ENCODE data around the gene DPT. TPM values are rescaled to one million over a fixed set of nuclear protein-coding genes. Genes with fewer than 3 reads are reported as not detected.

Gene DPT
- total RNA-seq, 6 donors from 2014 or later: 11.5 to 22.4 (median 12.3) TPM; not detected in 1

DNA sequence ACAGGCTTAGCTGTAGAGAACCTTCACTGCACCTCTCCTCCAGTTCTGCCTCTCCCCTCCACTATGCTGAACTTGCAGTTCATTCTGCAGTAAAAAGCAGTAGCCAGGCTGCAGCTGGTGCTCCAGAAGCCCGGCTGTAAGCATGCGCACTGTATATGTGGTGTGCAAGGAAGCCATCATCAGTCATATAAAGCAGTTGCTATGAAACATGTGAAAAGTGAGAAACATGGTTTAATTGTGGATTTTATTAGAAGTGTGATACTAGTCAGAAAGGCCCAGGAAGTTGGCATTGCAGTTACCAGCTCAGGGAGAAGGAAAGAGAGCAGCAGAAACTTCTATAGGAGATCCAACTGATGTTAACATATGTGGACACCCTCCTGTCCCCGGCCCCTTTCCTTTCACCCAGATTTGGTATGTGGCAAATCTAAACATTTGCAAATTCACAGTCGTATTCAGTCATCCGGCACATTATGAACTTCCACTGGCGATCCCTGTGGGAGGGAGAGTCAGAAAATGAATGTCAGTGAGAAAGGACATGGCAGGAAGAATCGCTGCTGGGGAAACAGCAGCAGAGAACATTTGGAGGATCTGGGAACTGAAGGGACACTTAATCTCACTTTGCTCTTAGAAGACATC lies 32.8 kb downstream of the DPT start:
- no peaks in the 10 kb centered on the region for H3K27me3 ChIP-seq
- no peak overlapping the region for H3K27ac ChIP-seq
- H3K4me3 ChIP-seq: no peak overlapping the region
- WGBS, 2 donors: 69 to 70% methylated on average over 7 of the region's 7 CpGs
- TF ChIP-seq EP300 (IDR thresholded peaks at IDR 0.05): no peak
- TF ChIP-seq POLR2AphosphoS5 (IDR thresholded peaks at IDR 0.05): no peak
- no peak for TF ChIP-seq POLR2A (IDR thresholded peaks at IDR 0.05)
- TF ChIP-seq, protein P1, sequence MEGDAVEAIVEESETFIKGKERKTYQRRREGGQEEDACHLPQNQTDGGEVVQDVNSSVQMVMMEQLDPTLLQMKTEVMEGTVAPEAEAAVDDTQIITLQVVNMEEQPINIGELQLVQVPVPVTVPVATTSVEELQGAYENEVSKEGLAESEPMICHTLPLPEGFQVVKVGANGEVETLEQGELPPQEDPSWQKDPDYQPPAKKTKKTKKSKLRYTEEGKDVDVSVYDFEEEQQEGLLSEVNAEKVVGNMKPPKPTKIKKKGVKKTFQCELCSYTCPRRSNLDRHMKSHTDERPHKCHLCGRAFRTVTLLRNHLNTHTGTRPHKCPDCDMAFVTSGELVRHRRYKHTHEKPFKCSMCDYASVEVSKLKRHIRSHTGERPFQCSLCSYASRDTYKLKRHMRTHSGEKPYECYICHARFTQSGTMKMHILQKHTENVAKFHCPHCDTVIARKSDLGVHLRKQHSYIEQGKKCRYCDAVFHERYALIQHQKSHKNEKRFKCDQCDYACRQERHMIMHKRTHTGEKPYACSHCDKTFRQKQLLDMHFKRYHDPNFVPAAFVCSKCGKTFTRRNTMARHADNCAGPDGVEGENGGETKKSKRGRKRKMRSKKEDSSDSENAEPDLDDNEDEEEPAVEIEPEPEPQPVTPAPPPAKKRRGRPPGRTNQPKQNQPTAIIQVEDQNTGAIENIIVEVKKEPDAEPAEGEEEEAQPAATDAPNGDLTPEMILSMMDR (IDR thresholded peaks at IDR 0.05): no peak
- H3K9me3 ChIP-seq: no peaks in the 10 kb centered on the region
- DNase-seq: no peak
- H3K4me1 ChIP-seq: no peaks in the 10 kb centered on the region
- no peaks in the 10 kb centered on the region for H3K36me3 ChIP-seq
- no peak for ATAC-seq (ENCODE audit: low FRiP score in 2 of 2)

DNA sequence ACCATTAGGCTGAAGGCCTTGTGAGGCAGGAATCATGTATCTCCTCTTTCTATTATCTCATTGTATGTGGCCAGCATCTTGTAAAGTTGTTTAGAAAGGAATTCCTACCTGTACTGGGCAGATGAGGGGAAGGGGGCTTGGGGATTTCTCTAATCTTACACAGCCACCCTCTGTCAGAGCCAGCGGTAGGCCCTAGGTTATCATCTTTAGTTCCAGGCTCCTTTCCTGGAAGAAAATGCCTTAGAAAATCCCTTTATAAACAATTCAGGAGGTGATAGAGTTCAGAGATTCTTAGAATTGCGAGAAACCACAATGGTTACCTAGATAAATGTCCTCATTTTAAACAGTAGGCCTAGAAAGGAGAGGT lies 35.2 kb downstream of the DPT start:
- H3K27me3 ChIP-seq: no peaks in the 10 kb centered on the region
- TF ChIP-seq EP300 (IDR thresholded peaks at IDR 0.05) (no peak), POLR2A (IDR thresholded peaks at IDR 0.05) (no peak), POLR2AphosphoS5 (IDR thresholded peaks at IDR 0.05) (no peak)
- TF ChIP-seq, protein P1 (IDR thresholded peaks at IDR 0.05): no peak
- H3K4me1 ChIP-seq: no peaks in the 10 kb centered on the region
- no peak for DNase-seq
- H3K4me3 ChIP-seq: no peak overlapping the region
- 91 to 93% methylated on average over 2 of the region's 2 CpGs for WGBS, 2 donors
- no peaks in the 10 kb centered on the region for H3K36me3 ChIP-seq
- no peaks in the 10 kb centered on the region for H3K9me3 ChIP-seq
- H3K27ac ChIP-seq: no peak overlapping the region
- ATAC-seq (ENCODE audit: low FRiP score in 2 of 2): no peak

GRCh38 chr1:168693197-168693871 lies 35.7 kb downstream of the DPT start:
- H3K27ac ChIP-seq: no peak overlapping the region
- no peaks in the 10 kb centered on the region for H3K9me3 ChIP-seq
- no peak overlapping the region for H3K4me3 ChIP-seq
- H3K27me3 ChIP-seq: no peaks in the 10 kb centered on the region
- TF ChIP-seq POLR2AphosphoS5 (IDR thresholded peaks at IDR 0.05): no peak
- no peak for TF ChIP-seq EP300 (IDR thresholded peaks at IDR 0.05)
- TF ChIP-seq POLR2A (IDR thresholded peaks at IDR 0.05): no peak
- TF ChIP-seq, protein P1 (IDR thresholded peaks at IDR 0.05): no peak
- no peaks in the 10 kb centered on the region for H3K4me1 ChIP-seq
- H3K36me3 ChIP-seq: no peaks in the 10 kb centered on the region
- ATAC-seq (ENCODE audit: low FRiP score in 2 of 2) (no peak), DNase-seq (no peak)
- 86 to 88% methylated on average over 8 of the region's 8 CpGs for WGBS, 2 donors

GRCh38 chr1:168692472-168692871 lies 36.5 kb downstream of the DPT start:
- H3K27me3 ChIP-seq: no peaks in the 10 kb centered on the region
- H3K9me3 ChIP-seq: no peaks in the 10 kb centered on the region
- H3K36me3 ChIP-seq: no peaks in the 10 kb centered on the region
- no peaks in the 10 kb centered on the region for H3K4me1 ChIP-seq
- TF ChIP-seq EP300 (IDR thresholded peaks at IDR 0.05) (no peak), POLR2AphosphoS5 (IDR thresholded peaks at IDR 0.05) (no peak), POLR2A (IDR thresholded peaks at IDR 0.05) (no peak)
- TF ChIP-seq, protein P1 (IDR thresholded peaks at IDR 0.05): no peak
- H3K4me3 ChIP-seq: no peak overlapping the region
- no peak for ATAC-seq (ENCODE audit: low FRiP score in 2 of 2)
- no peak overlapping the region for H3K27ac ChIP-seq
- DNase-seq: no peak
- 95 to 97% methylated on average over 3 of the region's 3 CpGs for WGBS, 2 donors

DNA sequence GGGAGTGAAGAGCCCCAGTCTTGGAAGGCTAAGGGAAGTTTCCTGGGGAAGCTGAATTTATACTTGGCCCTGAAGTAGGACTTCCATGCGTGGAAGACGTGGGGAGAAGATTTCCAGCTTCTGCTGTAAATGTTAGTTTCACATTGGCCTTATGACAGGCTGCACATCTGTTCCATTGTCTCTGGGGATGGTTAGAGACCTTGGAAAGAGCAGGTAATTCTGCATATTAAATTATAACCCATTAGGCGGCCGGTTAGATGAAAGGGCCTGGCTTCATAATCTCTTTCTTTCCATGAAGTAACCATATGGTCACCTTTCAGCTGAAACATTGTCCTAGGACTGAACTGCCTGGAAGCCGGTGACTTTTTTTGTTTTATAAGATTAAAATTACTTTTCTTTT lies 37.5 kb downstream of the DPT start:
- no peaks in the 10 kb centered on the region for H3K9me3 ChIP-seq
- H3K36me3 ChIP-seq: no peaks in the 10 kb centered on the region
- TF ChIP-seq, protein P1 (IDR thresholded peaks at IDR 0.05): no peak
- no peak for TF ChIP-seq EP300 (IDR thresholded peaks at IDR 0.05)
- no peak for TF ChIP-seq POLR2AphosphoS5 (IDR thresholded peaks at IDR 0.05)
- no peak for TF ChIP-seq POLR2A (IDR thresholded peaks at IDR 0.05)
- no peaks in the 10 kb centered on the region for H3K4me1 ChIP-seq
- H3K27ac ChIP-seq: no peak overlapping the region
- no peak overlapping the region for H3K4me3 ChIP-seq
- ATAC-seq (ENCODE audit: low FRiP score in 2 of 2) (no peak), DNase-seq (no peak)
- no peaks in the 10 kb centered on the region for H3K27me3 ChIP-seq
- 91 to 96% methylated on average over 5 of the region's 5 CpGs for WGBS, 2 donors

Data from upper lobe of left lung (tissue), 6 donors.